ENCODE results near the gene ENO4.

ENO4 gene

DNA sequence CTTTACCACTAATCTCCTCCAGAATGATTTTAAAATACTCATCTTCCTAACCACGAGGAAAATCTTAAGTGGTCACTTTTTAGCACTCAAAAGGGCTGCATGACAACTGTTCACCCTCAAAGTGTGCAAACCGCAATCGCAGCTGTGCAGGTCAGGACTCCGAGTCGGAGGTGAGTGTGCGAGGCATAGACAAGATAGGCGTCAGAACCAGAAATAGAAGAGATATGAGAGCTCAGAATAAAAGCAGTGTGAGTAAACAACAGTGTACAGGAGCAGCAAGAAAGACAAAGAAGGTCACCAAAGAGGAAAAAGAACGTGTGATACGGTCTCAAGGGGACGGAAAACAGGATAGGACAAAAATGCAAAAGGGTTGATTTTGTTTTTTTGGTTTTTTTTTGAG is 17.5 kb upstream of the ENO4 start:
- no peak for DNase-seq

DNA sequence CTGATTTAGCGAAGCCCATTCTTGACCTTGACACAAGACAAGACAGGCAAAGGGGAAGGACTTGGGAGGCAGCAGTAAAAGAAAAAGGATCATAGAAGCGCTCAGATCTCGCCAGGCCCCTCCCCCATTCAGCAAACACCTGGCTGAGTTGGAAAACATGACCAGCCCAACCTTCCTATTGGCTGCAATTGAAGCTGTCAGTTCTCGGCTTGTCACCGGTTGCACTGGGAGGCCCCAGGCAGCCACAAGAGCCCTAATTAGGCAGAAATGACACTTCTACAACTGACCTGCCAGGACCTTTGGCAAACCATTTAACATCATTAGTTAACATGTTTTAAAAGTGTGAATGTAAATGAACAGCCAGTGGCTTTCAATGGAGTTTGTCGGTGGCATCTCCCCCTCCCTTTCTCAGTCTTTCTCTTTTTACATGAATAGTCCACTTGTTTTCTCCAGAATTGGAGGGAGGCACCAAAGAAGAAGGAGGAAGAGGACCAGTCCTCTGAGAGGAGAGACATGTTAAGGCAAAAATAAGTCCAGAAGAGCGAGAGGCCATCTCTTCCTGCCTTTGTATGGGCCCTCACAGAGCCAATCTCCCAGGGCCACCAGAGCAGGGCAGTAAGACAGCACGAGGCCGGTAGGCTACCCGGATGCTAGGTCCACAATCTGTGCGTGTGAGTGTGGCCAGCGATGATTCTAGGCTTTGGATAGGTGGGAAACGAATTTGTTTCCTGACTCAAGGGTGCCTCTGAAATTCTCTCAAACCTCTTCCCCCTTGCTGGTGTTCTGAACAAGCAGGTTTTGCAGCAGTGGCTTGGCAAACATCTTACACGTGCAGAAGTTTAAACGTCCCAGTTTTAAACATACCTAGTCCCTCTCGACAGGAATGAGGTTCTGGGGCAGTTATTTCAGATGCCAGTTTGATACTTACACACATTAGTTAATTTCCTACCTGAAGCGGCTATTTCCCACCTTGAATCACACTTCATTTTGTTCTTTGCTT is 15.0 kb upstream of the ENO4 start:
- DNase-seq, result no peak

DNA sequence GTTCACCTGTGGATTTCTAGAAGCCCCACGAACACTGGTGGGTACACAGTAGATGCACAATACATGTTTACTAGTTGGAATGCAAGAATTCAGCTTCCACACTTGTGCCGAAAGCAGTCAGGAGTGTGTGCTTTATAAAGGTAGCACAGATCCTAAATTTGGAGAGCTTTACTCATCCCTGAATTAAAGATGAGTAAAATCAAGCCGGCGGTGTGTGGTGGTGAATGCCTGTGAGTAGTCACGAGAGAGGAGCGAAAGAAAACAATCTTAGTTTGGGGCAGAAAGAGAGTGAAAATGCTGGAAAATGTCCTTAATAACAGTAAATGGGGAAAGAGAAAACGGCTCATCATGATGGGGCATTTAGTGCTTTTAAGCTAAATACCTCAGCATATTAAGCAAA is 13.6 kb upstream of the ENO4 start:
- no peak for DNase-seq

DNA sequence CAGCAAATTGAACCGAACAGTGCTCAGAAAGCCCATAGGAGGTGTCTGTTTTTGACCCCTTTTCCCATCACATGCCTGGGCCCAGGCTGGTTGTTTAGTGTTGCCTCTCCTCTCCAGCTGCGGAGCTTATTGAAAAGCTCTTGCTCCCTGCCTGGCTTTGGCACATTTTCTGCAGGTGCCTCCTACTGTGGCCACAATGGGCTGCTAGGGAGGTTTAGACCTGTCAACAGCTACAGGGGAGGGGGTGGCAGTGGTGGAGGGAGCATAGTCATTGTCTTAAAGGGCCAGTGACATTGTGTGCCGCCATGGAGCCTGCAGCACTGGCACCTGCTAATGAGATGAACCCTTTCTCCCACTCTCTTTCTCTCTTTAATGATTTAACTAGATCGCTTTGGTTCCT is 13.2 kb upstream of the ENO4 start:
- no peak for DNase-seq

DNA sequence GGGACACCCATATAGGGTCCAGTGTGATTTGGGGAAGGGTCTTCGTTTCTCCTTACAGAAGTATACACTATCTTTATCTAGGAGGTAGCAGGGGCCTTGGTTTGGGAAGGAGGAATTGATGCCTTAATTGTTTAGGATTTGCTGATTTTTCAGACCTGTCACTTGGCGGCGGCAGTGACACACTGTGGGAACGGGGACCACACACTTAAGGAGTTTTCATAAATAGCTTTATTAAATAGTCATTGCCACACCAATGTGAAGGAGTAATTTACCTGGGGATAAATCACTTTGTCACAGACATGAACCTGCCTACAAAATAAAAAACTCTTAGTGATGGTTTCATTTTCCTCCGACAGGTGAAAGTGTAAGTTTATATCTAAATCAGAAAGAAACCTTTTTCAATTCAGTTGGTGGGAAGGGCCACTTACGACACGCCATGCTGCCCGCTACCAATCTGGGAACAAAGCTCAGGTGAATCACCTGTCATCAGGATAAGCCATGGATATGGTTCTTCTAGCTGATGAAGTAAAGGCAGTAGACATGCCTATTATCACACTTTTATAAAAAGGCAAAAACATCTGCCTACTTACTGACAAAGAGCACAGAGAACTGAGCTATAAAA is 12.3 kb upstream of the ENO4 start:
- DNase-seq, result no peak

DNA sequence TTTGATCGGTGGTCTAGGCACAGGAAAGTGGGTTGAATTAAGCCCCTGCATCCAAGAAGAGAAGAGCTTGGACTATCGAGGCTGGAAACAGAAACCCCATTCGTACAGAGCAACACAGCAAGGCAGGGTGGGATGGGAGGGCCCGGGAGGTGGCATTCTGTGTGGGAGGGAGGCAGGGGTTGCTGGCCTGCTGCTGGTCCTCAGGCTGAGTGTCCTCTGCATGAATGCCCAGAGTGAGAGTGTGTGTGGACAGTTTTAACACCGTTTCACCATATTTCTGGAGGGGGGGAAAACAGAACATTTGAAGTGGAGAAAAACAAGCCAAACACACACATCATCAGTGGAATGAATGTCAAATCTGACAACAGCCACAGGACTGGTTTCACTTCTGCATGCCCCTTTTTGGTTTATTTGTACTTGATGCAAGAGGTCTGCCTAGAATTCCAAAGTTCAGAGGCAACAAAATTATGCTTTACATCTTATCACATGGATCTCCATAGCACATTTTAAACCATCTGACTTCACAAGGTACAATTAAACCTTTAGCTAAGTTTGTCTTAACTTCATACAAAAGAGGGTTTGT is 11.1 kb upstream of the ENO4 start:
- no peak for DNase-seq

DNA sequence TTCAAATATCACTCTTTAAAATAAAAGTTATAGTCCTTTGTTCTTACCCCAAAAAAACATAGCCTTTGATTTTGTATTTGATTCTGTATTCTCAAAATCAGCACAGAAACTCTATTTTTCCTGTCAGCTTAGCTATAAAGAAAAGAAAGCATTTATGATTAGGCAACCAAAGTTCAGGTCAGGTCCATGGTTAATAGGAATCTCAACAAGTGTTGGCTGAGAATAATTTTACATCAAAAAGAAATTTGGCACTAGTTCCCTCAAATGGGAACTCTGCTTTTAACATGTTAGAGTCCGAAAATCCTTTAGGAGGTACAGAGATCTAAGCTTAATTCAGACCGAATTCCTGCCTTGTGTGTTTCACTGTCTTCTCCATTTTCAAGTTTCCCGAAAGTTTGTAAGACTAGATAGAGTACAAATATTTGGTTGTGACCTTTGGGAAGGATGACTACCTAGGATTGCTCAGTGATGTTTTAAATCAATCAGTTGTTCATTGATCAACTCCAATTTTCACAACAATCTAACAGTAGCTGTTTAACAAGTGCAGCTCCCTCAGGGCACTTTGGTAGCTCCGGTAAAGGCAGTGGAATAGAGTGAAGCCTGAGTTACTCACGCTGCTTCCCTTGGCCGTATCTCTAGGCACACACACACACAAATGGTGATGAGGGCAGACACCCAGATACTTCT is 8.8 kb upstream of the ENO4 start:
- no peak for DNase-seq

DNA sequence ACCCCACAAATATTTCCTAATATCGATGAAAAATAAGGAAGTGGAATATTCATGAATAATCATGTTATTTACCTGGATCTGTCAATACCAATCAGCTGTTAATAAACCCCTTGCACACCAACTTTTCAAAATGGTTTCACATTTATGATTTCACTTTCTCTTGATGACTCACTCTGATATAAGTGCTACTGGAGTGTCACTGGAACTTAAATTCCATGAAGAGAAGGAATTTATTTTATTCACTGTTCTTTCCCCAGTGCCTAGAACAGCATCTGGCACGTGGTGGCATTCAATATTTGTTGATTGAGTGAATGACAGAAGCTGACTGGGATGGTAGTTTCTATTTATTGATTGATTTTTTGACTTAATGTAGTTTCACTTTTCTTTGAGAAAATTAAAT is 3.5 kb upstream of the ENO4 start:
- DNase-seq, result no peak

DNA sequence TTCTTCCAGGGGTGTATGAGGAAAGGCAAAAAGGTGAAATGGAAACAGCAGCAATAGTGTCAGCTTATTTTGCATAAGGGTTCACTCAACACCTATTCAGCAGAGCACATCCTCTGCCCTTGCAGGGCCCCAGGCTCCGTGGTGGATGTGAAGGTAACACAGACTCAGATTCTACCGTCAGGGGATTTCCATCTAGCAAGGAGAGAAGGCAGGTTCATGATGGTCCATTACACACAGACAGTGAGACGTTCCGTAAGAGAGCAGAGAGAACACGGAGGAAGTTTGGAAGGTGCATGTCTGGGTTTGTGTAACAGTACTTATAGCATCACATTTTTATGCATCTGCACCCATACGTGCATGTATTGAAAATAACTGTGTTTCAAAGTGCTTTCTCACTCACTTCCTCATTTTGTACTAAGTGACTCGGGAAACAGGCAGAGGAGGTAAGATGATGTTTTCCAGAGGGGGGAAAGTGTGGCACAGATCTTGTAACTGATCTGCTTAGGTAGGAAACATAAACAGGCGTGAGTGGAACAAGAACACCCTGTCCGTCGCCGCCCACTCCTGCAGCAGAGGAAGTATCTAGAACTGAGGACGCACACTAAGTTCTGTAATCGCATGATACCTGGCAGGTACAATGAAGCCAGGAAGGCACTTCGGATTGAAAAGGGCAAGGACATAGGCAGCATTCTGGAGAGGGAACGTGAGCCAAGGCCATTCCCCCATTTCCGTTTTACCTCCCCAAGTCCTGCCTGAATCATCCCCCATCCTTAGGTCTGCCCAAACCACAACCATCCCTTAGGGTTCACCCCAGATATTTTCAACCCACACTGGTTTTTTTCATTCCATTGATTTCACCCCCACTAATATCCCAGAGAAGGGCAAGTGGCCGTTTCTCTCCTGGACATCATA is 1.0 kb upstream of the ENO4 start:
- no peak for DNase-seq

DNA sequence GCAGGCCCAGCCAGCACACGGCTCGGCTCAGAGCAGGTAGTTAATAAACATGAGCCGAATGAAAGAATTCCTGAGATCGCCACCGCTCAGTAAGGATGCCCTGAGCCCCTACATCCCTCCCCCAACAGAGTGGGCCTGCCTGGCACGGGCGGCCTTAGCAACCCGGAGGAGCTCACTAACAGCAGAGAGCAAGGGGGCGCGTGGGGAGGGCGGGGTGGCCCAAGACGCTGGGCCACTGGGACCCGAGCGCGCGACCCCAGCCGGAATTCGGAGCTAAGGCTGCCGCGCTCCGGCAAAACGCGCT is 403 bp upstream of the ENO4 start:
- no peak for DNase-seq

DNA sequence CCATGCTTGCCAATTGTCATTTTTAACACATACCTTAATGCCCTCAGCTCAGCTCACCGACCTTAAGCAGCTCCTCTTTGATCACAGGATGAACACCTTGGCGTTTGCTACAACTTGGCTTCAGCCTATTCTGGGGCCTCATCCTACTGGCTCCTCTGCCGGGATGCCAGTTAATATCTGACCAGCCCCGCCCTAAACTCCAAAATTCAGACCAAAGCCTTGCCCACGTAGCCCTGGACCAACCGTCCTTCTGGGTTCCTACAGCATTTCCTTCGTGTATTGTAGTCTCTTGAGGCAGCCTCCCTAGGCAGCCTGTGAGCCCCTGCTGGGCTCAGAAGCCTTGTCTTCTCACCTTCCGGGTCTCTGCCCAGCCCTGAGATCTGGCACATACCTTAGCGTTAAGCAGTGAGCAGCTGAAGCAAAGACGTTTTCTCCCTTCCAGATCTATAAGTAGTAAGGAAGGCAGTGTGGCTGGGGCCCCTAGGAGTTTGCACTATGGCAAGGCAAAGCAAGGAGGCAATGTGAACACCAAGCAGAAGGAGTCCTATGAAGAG is 836 bp downstream of the ENO4 start:
- DNase-seq, result no peak

DNA sequence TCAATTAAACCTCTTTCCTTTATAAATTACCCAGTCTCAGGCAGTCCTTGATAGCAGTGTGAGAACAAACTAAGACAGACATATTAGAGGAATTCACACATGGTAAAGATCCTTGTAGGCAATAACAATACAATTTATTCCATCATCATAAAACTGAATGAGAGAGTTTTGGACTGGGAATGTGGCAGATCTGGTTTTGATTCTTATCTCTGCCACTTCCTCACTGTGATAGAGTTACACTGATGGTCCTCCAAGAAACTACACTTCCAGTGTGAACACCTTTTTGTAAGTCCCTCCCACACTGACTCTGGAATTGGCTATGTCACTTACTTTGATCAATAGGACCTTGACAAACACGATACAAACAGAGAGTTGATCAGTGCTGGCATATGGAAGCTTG is 2.9 kb downstream of the ENO4 start:
- no peak for DNase-seq

DNA sequence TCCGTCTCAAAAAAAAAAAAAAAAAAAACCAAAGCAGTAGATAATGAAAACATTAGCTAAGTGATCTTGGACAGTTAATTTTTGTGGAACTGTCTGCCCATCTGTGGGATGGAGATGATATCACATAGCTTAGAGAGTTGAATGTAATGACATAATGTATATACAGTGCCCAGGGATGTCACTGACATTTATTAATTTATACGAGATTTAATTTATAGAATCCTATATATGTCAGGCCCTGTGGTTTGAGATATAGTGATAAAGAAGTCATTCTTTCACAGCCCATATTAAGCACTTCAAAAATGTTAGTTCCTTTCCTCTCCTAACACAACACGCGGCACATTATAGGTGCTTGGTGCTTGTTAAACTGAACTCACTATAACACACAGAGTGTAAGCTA is 4.0 kb downstream of the ENO4 start:
- DNase-seq, result no peak

DNA sequence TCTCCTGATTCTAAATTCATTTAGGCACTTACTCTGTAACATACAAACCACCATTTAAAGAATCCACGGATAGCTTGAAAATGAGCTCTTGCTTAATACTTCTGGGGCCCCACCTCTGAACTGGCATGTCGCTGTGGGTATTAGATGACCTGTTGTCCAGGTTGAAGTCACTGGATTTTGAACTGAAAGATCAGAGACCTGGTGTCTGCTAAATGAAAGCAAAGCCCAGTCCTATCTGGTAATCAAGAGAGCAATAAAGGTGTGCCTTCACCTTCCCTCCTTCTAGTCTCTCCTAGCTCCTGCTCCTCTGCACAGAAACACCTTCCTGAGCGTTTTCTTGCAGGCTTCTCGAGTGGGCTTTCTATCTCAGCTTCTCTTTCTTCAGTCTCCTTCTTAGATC is 4.4 kb downstream of the ENO4 start:
- no peak for DNase-seq

DNA sequence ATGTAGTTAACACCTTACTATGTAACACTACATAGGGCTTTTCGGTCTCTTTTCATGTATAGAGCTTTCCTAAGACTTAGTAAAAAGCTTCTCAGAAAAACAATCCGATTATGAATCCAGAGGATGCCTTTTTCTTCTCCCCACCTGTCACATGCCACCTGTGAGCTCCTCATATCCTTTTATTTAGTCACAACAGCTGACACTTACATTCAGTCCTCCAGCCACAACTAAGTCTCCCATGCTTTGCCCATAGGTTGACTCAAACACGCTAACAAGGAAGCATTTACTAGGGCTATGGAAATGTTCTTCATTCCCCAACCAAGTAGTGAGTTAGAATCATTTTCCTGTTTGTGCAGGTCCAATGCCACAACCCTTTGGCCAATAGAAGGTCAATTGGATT is 7.9 kb downstream of the ENO4 start:
- no peak for DNase-seq

DNA sequence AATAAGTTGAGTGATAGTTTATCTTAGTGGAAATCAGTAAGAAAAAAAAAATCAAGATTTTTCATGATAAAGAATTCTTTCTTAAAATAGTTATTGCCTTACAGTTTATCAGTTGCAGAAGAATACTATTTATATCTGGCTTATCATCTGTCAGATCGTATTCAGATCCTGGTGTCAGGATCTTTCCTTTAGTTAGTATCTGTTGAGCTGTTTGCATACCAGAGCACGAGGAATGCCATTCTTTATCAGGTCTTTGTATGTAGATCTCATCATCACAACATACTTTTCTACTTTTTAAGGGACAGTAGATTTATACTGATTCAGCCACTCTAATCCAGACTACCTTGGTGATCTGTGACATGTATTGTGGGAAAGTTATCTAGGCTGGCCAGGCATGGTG is 12.5 kb downstream of the ENO4 start:
- no peak for DNase-seq

DNA sequence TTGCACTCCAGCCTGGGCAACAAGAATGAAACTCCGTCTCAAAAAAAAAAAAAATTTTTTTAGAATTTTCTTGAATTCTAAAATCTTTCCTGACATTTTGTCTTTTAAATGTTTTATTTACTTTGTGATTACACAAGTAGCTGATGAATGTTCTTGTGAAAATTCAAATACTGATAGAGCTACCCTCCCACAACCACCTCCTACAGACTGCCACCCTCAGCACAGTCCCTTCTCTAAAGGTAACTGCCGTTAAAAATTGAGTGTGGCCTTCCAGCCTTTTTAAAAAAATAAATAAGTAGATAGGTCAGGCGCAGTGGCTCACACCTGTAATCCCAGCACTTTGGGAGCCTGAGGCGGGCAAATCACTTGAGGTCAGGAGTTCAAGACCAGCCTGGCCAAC is 15.1 kb downstream of the ENO4 start:
- no peak for DNase-seq

DNA sequence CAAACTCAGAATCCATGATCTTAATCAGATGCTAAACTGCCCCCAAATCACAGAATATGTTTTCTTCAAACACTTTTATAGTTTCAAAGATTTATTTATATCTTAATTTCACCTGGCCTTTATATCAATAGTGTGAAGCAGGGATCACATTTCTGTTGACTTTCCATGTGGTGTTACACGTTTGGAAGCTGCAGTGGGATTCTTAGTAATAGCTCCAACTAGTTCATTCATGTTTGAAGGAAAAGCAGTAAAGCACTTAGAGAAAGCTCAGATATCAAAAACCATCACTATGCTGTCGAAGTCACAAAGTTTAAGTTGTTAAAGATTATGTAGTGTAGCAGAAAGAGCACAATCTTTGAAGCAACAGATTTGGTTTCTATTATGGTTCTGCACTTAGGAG is 16.8 kb downstream of the ENO4 start:
- DNase-seq, result no peak

DNA sequence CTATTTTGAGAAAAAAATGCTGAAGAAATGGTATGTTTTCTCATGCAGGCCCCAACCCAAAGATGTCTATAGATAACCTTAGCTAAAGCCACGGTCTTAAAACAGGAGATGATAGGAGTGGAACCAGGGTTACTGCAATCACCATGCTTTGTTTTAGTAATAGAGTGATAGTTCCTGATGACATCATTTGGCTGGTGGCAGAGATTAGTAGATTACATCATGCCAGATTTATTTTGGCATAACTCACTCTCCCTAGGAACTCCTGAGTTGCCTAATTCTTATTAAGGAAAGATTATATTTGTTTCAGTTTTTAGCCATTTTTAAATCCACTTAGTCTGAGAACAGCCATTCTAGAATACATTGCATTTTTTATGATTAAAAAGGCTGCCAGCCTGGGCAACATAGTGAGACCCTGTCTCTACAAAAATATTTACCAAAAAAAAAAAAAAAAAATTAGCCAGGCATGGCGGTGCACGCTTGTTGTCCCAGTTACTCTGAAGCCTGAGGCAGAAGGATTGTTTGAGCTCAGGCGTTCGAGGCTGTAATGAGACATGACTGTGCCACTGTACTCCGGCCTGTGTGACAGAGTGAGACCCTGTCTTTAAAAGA is 17.8 kb downstream of the ENO4 start:
- DNase-seq, result no peak

DNA sequence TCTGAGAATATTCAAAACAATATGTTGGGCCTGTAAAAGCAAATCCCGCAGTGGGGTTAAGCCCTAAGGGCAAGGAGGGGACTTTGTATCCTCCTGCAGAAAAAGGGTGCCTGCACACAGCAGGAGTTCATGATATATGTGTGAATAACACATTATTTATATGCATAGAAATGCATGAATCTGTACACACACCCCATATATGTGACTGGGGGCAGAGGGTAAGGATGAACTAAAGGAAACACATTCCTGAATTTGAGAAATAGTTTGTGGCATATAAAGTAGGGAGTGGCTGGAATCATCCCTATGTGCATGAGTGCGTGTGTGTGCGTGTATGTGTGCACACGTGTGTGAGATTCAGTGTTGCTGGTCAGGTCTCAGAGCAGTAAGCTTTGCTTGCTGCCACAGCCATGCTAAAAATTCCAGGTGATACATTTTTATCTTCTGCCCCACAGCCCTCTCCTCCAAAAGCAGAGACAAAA is 18.9 kb downstream of the ENO4 start:
- DNase-seq, result no peak

DNA sequence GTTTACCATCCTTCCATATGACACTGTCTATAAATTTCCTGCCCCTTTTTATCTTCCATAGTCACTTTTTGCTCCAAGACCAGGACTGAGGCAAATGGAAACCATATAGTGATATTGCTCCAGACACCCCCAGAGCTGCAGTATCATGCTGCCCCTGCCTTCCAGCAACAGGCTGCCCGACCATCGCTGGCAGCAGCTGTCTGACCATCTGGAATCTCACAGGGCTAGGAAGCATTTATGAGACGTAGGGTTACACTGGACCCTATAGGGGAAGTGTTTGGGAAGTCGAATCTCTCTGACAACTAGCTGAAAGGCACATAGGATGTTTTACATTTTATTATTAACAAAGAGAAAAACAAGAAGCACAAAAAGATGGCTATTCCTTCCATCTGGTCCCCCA is 19.4 kb downstream of the ENO4 start:
- no peak for DNase-seq

DNA sequence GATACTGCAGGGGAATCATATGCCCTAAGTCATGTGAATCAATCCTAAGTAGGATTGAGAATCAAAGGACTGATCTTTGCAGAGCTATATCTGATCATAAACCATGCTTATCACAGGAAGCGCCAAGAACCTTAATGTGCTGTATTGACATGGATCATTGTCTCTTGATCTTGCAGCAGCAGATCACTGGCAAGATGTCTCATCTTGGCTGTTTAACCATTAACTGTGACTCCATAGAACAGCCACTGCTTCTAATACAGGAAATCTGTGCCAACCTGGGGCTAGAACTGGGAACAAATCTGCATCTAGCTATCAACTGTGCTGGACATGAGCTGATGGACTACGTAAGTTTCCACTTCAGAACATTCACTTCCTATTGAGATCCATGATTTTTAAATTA is 21.6 kb downstream of the ENO4 start:
- DNase-seq, result no peak

All from 8988T (cell line).